SK-N-SH treated with all-trans-retinoic acid at 6 μM for 48 hours (cell line): Measurements from ENCODE around the gene KIAA1217.

Experiments
- ATAC-seq: fragments of 200-7000 bp; cut with Tn5 transposase; 3 replicates; pipeline ENCODE4 v1.9.1; 2020; ENCODE audit warnings: mild to moderate bottlenecking, moderate library complexity
- ARNTL ChIP-seq: fragments of 450-650 bp; formaldehyde crosslinking; IDR thresholded peaks from 2 replicates; pipeline ENCODE4 v1.5.0; 2020; ENCODE audit warnings: low read depth, mild to moderate bottlenecking, moderate library complexity, borderline replicate concordance
- BACH2 ChIP-seq: fragments of 250-450 bp; sonication (Bioruptor Pico); IDR thresholded peaks from 2 replicates; pipeline ENCODE4 v1.9.0; 2021; ENCODE audit warnings: mild to moderate bottlenecking, borderline replicate concordance
- CREB5 ChIP-seq: fragments of 250-450 bp; sonication (Bioruptor Pico); IDR thresholded peaks from 2 replicates; pipeline ENCODE4 v1.5.1; 2020; ENCODE audit warnings: low read depth, mild to moderate bottlenecking, moderate library complexity
- CSDC2 ChIP-seq: fragments of 250-450 bp; sonication (Bioruptor Pico); IDR thresholded peaks from 2 replicates; pipeline ENCODE4 v1.5.0; 2020; ENCODE audit warnings: mild to moderate bottlenecking, moderate library complexity
- CSRNP3 ChIP-seq: fragments of 250-450 bp; sonication (Bioruptor Pico); IDR thresholded peaks from 2 replicates; pipeline ENCODE4 v1.5.1; 2021; ENCODE audit warnings: mild to moderate bottlenecking, moderate library complexity
- ESRRG ChIP-seq: fragments of 250-450 bp; sonication (Bioruptor Pico); IDR thresholded peaks from 2 replicates; pipeline ENCODE4 v1.6.1; 2021; ENCODE audit warnings: mild to moderate bottlenecking
- GLIS3 ChIP-seq: fragments of 250-450 bp; sonication (Bioruptor Pico); IDR thresholded peaks from 2 replicates; pipeline ENCODE4 v1.5.0; 2020; ENCODE audit warnings: mild to moderate bottlenecking, moderate library complexity
- OSR1 ChIP-seq: fragments of 250-450 bp; sonication (Bioruptor Pico); IDR thresholded peaks from 2 replicates; pipeline ENCODE4 v1.8.0; 2022; ENCODE audit warnings: moderate library complexity, mild to moderate bottlenecking, inconsistent platforms
- PATZ1 ChIP-seq: fragments of 250-450 bp; sonication (Bioruptor Pico); IDR thresholded peaks from 2 replicates; pipeline ENCODE4 v1.8.0; 2020; ENCODE audit warnings: mild to moderate bottlenecking, moderate library complexity, borderline replicate concordance
- POU6F1 ChIP-seq: fragments of 250-450 bp; sonication (Bioruptor Pico); IDR thresholded peaks from 2 replicates; pipeline ENCODE4 v1.8.0; 2021; ENCODE audit warnings: low read depth, mild to moderate bottlenecking, moderate library complexity, borderline replicate concordance
- PPARA ChIP-seq: fragments of 250-450 bp; sonication (Bioruptor Pico); IDR thresholded peaks from 2 replicates; pipeline ENCODE4 v1.5.0; 2020; ENCODE audit warnings: mild to moderate bottlenecking, borderline replicate concordance
- RARB ChIP-seq: fragments of 250-450 bp; sonication (Bioruptor Pico); IDR thresholded peaks from 2 replicates; pipeline ENCODE4 v1.8.0; 2021; ENCODE audit warnings: mild to moderate bottlenecking, moderate library complexity
- TCF4 ChIP-seq: fragments of 250-450 bp; sonication (Bioruptor Pico); IDR thresholded peaks from 2 replicates; pipeline ENCODE4 v1.8.0; 2021; ENCODE audit warnings: mild to moderate bottlenecking, moderate library complexity, borderline replicate concordance
- TOX ChIP-seq: fragments of 250-450 bp; sonication (Bioruptor Pico); IDR thresholded peaks from 2 replicates; pipeline ENCODE4 v1.8.0; 2021; ENCODE audit warnings: mild to moderate bottlenecking, moderate library complexity, borderline replicate concordance
- TSHZ2 ChIP-seq: fragments of 250-450 bp; sonication (Bioruptor Pico); IDR thresholded peaks from 2 replicates; pipeline ENCODE4 v1.5.0; 2020; ENCODE audit warnings: mild to moderate bottlenecking, moderate library complexity
- ZC3H10 ChIP-seq: fragments of 250-450 bp; sonication (Bioruptor Pico); IDR thresholded peaks from 2 replicates; pipeline ENCODE4 v1.5.1; 2021; ENCODE audit warnings: mild to moderate bottlenecking, moderate library complexity
- ZFP3 ChIP-seq: fragments of 250-450 bp; sonication (Bioruptor Pico); IDR thresholded peaks from 2 replicates; pipeline ENCODE4 v1.5.0; 2020; ENCODE audit warnings: mild to moderate bottlenecking, moderate library complexity
- ZNF8 ChIP-seq: fragments of 450-650 bp; formaldehyde crosslinking; IDR thresholded peaks from 2 replicates; pipeline ENCODE4 v1.5.0; 2020; ENCODE audit warnings: mild to moderate bottlenecking, moderate library complexity

KIAA1217 gene

GRCh38 chr10:24544776-24545175, 335.8 kb downstream of the KIAA1217 start:
- no peak for ATAC-seq
- TF ChIP-seq OSR1: no peak
- no peak for TF ChIP-seq TCF4 (CRISPR knock-in tag)
- TF ChIP-seq GLIS3: no peak
- TF ChIP-seq RARB (CRISPR knock-in tag): no peak
- TF ChIP-seq TSHZ2: no peak
- TF ChIP-seq, all 23 proteins: peak for 0

- no peak for ATAC-seq
- no peak for TF ChIP-seq ZNF8 (CRISPR knock-in tag)
Measured at GRCh38 chr10:24545585-24545984, 336.6 kb downstream of the KIAA1217 start.

GRCh38 chr10:24550680-24551079, 341.7 kb downstream of the KIAA1217 start:
- no peak for TF ChIP-seq OSR1
- TF ChIP-seq CSRNP3 (CRISPR knock-in tag): no peak
- no peak for TF ChIP-seq PPARA (CRISPR knock-in tag)
- TF ChIP-seq RARB (CRISPR knock-in tag): no peak
- no peak for TF ChIP-seq BACH2 (CRISPR knock-in tag)
- TF ChIP-seq ESRRG: no peak
- TF ChIP-seq CSDC2 (CRISPR knock-in tag): no peak
- no peak for TF ChIP-seq ARNTL (CRISPR knock-in tag)
- no peak for TF ChIP-seq POU6F1 (CRISPR knock-in tag)
- TF ChIP-seq ZFP3: no peak
- no peak for TF ChIP-seq CREB5 (CRISPR knock-in tag)
- no peak for TF ChIP-seq TOX (CRISPR knock-in tag)
- no peak for ATAC-seq

- no peak for ATAC-seq
Measured at GRCh38 chr10:24551161-24551560, 342.2 kb downstream of the KIAA1217 start.

More at GRCh38 chr10:24551161-24551560, 342.2 kb downstream of the KIAA1217 start:
- TF ChIP-seq ZC3H10 (CRISPR knock-in tag) (no peak), PATZ1 (CRISPR knock-in tag) (no peak)
